Measurements from ENCODE around the gene AGA. TPM values are rescaled to one million over a fixed set of nuclear protein-coding genes. Genes with fewer than 3 reads are reported as not detected.

The AGA gene
- total RNA-seq, 2 donors from 2014 or later: 14.8 to 15.1 TPM

DNA sequence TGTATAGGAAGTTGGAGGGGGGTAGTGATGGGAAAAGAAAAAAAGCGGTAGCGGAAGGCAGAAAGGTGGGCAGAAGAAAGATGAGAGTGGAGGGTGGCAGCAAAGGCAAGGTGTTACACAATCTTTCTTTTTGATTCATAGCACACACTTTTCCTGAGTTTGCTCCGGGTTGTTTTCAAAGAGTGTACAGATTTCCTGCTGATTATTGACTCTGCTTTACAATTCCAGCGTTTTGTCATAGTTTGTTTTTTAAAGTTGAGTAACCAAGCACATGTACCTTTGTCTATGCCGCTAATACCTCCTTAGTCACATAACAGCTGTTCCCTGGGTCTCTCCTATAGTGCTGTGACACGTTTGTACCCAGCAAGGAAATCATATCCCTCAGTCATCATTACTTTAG lies 50.3 kb downstream of the AGA start:
- H3K4me1 Mint-ChIP-seq (ENCODE audit: low read depth in 2 of 2): peaks cover 8% of the 10 kb centered on the region in 2 donors
- H3K36me3 Mint-ChIP-seq: no peaks in the 10 kb centered on the region
- peaks cover 2 to 7% of the 10 kb centered on the region in 2 donors for H3K27me3 Mint-ChIP-seq
- no peaks in the 10 kb centered on the region for H3K9me3 Mint-ChIP-seq
- no peak for ATAC-seq
- H3K4me3 Mint-ChIP-seq: no peak overlapping the region
- no peak overlapping the region for H3K27ac Mint-ChIP-seq
- DNase-seq (ENCODE audit: low spot score): no peak

DNA sequence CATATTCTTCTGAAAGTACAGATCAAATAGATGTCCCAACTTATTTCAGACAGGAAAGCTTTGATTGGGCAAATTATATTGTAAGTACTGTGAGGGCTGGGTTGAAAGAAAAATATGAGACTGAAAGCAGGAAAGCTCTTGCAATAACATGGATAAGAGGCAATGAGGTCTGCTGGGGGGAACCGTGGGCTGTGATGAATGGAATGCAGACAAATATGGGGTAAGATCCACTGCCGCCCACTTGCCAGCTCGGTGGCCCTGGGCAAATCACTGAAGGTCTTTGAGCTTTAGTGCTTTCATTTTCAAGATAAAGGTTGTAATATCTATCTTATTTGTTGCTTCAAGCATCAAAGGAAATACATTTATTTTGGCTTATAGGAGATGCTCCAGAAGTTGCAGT lies 51.0 kb downstream of the AGA start:
- peaks cover 2 to 7% of the 10 kb centered on the region in 2 donors for H3K27me3 Mint-ChIP-seq

DNA sequence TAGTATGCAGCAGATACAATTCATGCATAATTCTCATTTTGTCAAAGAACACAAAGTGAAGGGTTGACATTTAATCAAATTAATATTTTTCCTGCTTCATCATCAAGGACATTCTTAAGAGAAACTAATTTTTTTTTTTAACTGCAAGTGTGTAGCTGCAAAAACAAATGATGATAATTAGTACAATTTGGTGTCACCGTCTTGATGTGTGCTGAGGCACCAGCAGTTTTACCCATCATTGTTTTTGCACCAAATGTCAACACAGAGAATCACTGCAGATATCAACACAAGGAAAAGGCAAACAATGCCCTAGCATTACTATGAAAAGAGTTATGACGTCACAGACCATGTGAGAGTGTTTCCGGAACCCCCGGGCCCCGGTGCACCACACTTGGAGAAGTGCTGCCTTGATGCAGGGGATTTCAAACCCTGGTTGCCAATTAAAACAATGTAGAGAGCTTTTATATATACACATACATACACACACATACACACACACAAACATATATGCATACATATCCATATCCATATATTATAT lies 55.9 kb downstream of the AGA start:
- no peaks in the 10 kb centered on the region for H3K36me3 Mint-ChIP-seq
- no peaks in the 10 kb centered on the region for H3K9me3 Mint-ChIP-seq
- no peaks in the 10 kb centered on the region for H3K4me1 Mint-ChIP-seq (ENCODE audit: low read depth in 2 of 2)
- peaks cover 7 to 14% of the 10 kb centered on the region in 2 donors for H3K27me3 Mint-ChIP-seq
- DNase-seq (ENCODE audit: low spot score): no peak
- no peak overlapping the region for H3K4me3 Mint-ChIP-seq
- ATAC-seq: no peak
- H3K27ac Mint-ChIP-seq: no peak overlapping the region

More for the DNA sequence above, 51.0 kb downstream of the AGA start:
- H3K27ac Mint-ChIP-seq: no peak overlapping the region
- H3K9me3 Mint-ChIP-seq: no peaks in the 10 kb centered on the region
- ATAC-seq (no peak), DNase-seq (ENCODE audit: low spot score) (no peak)
- no peak overlapping the region for H3K4me3 Mint-ChIP-seq
- H3K36me3 Mint-ChIP-seq: no peaks in the 10 kb centered on the region
- H3K4me1 Mint-ChIP-seq (ENCODE audit: low read depth in 2 of 2): peaks cover 8% of the 10 kb centered on the region in 2 donors

DNA sequence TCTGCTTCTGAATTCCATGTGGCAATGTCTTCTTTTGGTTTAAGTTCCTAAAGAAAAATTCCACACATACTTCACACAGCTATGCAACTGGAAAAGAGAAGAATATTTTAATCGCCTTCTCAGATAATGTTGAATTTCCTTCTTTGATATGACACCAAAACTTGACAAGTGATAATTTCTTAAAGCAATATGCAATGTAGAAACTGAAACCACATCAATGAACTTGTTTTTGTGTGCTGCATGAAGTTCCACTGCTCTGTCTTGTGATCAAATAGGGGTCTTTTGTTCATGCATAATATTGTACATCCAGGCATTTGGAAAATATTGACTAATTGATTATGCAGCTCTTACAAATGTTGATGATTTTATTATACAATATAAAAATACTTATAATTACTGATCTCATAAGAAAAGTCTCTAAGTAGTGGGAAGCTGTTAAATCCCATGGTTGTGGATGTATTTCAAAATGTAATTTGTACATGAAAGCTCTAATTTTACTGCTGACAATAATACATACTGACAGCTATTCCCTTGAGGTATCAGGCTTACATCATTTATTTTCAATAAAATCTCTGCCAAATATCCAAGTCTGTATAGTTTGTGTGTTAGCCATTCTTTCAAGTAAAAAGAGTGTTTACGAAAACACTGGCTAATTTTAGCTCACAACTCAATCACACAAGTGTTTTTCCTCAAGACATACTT lies 56.5 kb downstream of the AGA start:
- ATAC-seq: no peak
- Mint-ChIP-seq H3K4me1 (ENCODE audit: low read depth in 2 of 2) (no peaks in the 10 kb centered on the region), H3K9me3 (no peaks in the 10 kb centered on the region), H3K36me3 (no peaks in the 10 kb centered on the region), H3K27ac (no peak overlapping the region), H3K4me3 (no peak overlapping the region), H3K27me3 (peaks cover 7 to 14% of the 10 kb centered on the region in 2 donors)
- DNase-seq (ENCODE audit: low spot score): no peak

DNA sequence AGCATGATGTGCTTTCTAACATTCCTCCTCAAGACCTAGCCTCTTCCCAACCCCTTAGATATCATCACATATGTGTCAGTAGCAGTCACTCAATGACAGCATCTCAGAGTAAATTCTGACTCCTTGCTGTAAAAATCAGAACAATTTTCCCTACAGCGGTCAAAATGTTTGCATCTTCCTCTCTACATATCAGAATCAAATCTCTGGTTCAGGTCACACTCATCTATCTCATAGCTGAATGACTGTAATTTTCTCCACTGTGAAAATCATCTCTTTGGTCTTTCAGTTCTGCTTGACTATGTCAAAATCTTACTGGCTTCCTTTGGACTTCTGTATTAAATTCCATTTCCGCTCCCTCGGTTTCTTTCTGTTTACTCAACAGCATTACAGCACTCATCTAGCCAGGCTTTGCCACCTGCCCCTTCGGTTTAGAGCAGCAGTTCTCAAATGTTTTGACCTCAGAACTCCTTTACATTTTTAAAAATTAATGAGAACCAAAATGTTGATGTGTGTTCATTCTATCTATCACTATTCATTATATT lies 57.3 kb downstream of the AGA start:
- ATAC-seq (no peak), DNase-seq (ENCODE audit: low spot score) (no peak)
- H3K27ac Mint-ChIP-seq: no peak overlapping the region
- no peaks in the 10 kb centered on the region for H3K4me1 Mint-ChIP-seq (ENCODE audit: low read depth in 2 of 2)
- H3K9me3 Mint-ChIP-seq: no peaks in the 10 kb centered on the region
- H3K4me3 Mint-ChIP-seq: no peak overlapping the region
- peaks cover 0 to 12% of the 10 kb centered on the region in 2 donors for H3K27me3 Mint-ChIP-seq
- H3K36me3 Mint-ChIP-seq: no peaks in the 10 kb centered on the region

DNA sequence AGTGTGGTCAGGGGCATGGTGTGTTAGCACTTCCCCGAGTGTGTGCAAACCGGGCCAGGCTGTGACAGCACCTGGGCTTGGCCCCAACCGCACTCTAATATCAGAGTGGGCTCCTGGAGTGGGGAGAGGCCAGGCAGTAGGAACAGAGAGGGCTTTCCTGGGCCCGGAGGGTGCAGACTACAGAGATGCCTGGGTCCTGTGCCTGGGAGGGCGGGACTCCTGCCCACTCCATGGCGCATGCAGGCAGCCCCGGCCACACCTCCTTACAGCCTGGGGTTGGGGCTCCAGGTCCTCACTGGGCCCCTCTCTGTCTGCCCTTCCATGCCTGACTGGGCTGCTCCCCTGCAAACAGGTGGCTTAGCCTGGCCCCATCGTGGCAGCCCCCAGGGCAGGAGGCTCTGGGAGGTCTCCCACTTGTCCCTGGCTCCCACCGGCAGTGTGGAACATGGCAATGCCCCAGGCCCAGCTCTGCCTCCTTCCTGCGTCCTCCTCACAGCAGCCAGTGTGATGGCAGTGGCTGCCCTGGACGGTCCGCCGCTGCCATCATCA lies 60.4 kb downstream of the AGA start:
- H3K27me3 Mint-ChIP-seq: peaks cover 7 to 12% of the 10 kb centered on the region in 2 donors
- no peak overlapping the region for H3K4me3 Mint-ChIP-seq
- no peaks in the 10 kb centered on the region for H3K4me1 Mint-ChIP-seq (ENCODE audit: low read depth in 2 of 2)
- ATAC-seq: peak; percentile 36 to 45
- H3K36me3 Mint-ChIP-seq: no peaks in the 10 kb centered on the region
- DNase-seq (ENCODE audit: low spot score): no peak
- no peaks in the 10 kb centered on the region for H3K9me3 Mint-ChIP-seq
- H3K27ac Mint-ChIP-seq: no peak overlapping the region

Other genes starting within 250 kb of the AGA start
- 10 to 100 TPM in 1 of 2 donors, 1 to 10 TPM in 1; 5.9 to 11.8 TPM for gene NEIL3, start 132.6 kb downstream of the AGA start, total RNA-seq

All from natural killer cell treated with Interleukin-12 subunit alpha and Interleukin-12 subunit beta and Interleukin-15 and Interleukin-18, amount 100 ng/mL, for 72 hours (primary cell).